SJSA1 (cell line): Measurements from ENCODE around the gene SNX6. TPM values are rescaled to one million over a fixed set of nuclear protein-coding genes. Genes with fewer than 3 reads are reported as not detected.

Source experiments
- total RNA-seq: library from RNA; depleted of rRNA; stranded (reverse); fragments of >200 nt; shearing (Covaris generic); gene quantifications from 2 replicates; pipeline ENCODE4 v1.2.3, GENCODE V29; 2014; rRNA removed

SNX6 gene
- total RNA-seq, 1 experiment from 2014 or later: 199 TPM

Other genes starting within 250 kb of the SNX6 start
- gene SPTSSA, start 167.9 kb downstream of the SNX6 start, total RNA-seq: 19.5 and 27.2 TPM in 2 replicates
- 34.1 and 49.8 TPM in 2 replicates for gene EAPP, start 90.4 kb downstream of the SNX6 start, total RNA-seq
- gene CFL2, start 84.4 kb upstream of the SNX6 start, total RNA-seq: 143 and 147 TPM in 2 replicates
- 34.3 and 38.5 TPM in 2 replicates for gene BAZ1A, start 245.2 kb upstream of the SNX6 start, total RNA-seq